HG03342 (cell line): ENCODE data around the gene NELFA.

Source experiments
- ATAC-seq: cut with Tn5 transposase; IDR thresholded peaks from one replicate; pipeline ENCODE4 v1.9.1; 2021; ENCODE audit warnings: mild to moderate bottlenecking, moderate library complexity; ENCODE audit not compliant: unreplicated experiment

Gene NELFA

DNA sequence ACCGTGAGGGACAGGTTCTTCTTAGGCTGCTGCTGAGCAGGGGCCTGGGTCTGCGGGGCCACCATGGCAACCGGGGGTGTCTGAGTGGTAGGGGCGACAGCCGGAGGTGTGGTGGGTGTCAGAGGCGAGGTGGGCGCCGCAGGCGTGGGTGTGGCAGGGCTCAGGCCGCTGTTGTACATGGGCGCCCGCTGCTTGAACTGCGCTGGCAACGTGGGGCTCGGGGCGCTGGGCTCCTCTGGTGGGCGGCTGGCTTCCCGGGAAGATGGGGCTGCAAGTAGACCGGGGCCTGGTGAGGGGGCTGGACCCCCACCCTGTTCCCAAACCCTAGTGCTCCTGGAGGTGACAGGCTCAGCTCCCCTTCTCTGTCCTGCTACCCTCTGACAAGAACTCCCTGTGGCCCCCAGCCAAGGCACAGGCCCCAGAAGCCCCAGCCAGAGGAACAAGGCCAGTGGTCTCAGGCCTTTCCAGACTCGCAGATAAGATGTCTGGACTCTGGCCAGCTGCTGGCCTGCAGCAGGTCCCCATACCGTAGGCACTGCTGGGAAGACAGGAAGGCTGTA is 24.8 kb downstream of the NELFA start:
- ATAC-seq: no peak

DNA sequence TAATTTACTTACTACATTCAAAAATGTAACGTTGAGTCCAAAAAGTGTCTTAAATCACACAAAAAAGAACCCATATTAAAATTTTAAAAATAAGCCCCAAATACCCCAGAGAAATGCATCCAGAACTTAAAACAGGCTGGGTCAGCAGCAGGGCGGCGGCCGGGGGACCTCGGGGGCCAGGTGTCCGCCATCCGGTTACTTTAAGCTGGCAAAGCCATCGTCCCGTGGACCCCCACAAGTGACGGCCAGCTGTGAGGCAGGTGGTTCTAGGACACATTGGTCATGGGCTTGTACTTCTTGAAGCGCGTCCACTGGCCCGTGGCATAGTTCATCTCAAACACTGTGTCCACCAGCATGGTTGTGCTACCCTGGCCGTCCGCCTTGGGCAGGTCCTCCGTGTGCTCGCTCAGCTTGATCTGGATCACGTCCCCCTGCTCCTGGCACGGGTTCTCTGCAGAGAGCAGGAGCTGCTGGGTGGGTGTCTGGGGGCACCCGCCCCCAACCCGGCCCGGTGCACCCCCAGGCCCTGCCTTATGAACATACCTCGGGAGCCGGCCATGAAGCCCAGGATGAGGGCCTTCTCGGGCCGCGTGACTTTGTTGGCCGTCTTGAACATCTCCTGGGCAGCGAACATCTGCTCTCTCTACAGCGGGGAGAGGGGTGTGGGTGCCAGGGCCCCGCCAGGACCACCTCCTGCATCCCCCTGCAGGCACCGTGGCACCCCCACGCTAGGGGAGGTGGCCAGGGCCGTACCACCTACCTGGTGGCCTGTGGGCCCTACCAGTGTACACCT is 25.5 kb downstream of the NELFA start:
- ATAC-seq: no peak

DNA sequence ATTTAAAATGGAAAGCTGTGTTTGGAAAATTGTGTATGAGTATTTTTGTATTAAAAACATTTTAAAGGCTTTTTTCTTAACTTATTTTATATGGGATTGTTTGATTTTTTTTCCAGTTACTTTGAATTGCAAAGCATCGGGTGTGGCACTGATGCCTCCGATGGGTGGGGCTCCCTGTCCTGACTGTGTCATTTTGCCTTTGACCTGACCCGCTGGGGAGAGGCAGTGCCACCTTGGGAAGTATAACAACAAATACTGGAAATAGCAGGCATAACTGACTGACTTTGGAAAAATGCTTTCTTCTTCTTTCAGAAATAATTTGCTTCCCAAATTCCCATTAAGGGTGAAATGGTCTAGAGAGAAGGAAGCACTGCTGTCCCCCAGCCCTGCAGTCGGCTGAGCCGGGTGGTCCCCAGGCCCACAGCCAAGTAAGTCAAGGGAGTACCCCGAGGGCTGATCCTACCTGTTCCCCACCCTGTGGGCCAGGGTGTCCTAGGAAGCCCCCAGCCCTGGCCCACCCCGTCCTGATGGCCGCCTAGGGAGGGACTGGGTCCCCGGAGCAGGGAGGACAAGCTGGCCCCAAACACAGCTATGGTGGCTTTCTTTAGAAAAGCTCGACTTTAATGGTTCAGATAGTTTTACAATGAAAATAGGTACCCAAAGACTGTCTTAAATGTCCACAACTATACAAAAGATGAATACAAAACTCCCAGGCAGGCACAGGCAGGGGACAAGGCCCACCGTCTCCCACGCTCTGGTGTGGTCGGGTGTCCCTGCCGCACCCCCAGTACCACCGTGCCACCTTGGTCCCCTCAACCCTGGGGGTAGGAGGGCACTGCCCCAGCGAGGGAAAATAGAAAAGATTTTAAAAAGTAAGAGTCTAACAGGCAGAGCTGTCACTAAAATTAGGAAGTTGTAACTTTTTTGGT is 26.4 kb downstream of the NELFA start:
- ATAC-seq: no peak

DNA sequence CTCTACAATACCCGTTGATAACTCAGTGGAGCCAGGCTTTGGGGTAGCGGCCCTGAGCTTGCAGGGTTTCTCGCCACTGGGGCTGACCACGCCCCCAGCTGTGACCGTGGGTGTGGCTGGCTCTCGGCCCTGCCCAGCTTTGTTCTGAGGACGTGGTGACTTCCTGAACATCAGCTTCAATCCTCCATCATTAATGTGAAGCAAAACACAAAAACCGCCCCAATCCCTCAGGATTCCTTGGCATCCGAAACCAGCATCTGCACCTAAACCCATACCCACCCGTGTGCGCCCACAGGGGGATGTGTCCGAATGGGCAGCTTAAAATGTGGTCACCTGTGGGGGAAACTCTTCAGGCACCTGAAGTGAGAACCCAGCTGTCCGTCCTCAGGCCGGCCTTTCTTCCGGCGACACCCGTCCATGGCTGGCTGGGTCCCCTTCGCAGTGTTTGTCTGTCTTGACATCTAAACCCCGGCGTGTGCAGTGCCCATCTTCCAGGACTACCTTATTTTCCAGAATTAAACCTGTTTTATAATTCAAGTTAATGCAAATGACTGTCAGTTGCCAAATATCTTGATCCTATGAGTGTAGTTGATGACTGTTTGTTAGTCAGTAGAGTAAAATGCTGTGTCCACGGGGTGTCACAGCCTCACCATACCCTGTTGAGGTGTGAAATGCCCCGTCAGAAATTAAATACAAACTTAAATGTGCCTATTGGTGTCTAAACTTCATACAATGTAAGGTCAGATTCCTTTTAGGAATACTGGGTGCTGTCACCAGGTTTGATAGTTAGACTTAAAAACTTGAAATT is 27.3 kb downstream of the NELFA start:
- no peak for ATAC-seq

GRCh38 chr4:1980561-1981041 is 28.2 kb downstream of the NELFA start:
- no peak for ATAC-seq

GRCh38 chr4:1979477-1980196 is 29.1 kb downstream of the NELFA start:
- no peak for ATAC-seq

- ATAC-seq: no peak
These were observed 29.9 kb downstream of the NELFA start for GRCh38 chr4:1978741-1979476.

- no peak for ATAC-seq
These were observed 30.5 kb downstream of the NELFA start for GRCh38 chr4:1978226-1978625.

DNA sequence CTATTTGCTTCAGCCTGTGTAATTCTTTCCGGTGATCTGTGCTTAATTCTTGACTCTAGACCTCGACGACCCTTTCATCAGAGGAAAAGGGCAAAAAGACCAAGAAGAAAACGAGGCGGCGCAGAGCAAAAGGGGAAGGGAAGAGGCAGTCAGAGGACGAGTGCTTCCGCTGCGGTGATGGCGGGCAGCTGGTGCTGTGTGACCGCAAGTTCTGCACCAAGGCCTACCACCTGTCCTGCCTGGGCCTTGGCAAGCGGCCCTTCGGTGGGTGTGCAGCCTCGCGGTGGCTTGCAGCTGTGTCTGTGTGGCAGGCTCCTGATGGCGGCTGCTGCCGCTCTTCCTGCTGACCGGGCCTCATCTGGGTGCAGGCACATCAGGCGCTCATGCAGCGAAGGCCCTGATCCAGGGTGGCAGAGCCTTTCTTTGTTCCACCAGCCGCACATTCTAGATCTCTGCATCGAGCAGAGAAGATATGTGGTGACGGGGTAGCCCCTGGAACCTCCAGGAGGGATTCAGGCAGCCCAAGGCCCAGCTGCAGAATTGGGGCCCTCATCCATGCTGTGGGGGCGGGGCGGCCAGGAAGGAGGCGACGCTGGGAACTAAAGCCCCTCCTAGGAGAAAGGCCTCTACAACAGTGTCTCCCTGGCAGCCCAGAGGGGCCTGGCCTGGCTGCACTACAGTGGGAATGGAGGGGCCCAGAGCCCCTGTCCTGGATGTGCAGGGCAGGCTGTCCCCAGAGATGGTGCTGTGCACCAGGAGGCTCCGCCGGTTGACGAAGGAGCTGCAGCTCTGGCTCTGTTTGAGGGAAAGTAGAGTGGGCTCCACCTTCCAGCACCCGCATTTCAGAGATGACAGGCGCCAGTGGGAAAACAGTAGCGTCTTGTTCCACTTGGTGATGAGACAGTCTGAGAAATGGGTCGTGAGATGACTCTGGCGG is 32.1 kb downstream of the NELFA start:
- no peak for ATAC-seq

GRCh38 chr4:1975880-1976279 is 32.9 kb downstream of the NELFA start:
- no peak for ATAC-seq

DNA sequence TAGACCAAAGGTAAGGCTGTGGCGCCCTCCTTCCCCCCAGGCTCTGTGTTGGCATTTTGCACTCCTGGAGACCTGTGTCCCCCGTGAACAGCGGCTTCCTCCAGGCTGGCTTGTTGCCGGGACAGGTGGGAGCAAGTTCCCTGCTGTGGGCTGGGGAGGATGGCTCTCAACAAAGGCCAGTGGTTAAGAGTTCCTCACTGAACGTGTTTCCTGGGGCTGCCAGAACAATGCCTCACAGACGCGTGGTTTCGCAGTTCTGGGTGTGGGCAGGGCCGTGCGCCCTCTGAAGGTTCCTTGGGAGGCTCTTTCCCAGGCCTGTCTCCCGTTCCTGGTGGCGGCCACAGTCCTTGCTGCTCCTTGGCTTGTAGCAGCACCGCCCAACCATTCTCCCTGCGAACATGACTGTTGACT is 33.4 kb downstream of the NELFA start:
- no peak for ATAC-seq

DNA sequence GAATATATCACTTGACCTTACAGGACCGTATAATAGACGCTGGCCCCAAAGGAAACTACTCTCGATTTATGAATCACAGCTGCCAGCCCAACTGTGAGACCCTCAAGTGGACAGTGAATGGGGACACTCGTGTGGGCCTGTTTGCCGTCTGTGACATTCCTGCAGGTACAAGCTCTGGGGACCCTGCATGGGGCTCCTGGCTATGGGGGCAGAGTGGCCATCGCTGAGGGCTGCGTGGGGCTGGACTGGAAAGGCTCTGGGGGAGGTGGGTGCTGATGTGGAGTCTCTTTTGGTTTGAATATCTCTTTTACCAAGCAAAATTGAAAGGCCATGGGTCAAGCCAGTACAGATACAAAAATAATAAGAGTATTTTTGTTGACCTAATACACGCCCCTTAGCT is 33.9 kb downstream of the NELFA start:
- no peak for ATAC-seq

DNA sequence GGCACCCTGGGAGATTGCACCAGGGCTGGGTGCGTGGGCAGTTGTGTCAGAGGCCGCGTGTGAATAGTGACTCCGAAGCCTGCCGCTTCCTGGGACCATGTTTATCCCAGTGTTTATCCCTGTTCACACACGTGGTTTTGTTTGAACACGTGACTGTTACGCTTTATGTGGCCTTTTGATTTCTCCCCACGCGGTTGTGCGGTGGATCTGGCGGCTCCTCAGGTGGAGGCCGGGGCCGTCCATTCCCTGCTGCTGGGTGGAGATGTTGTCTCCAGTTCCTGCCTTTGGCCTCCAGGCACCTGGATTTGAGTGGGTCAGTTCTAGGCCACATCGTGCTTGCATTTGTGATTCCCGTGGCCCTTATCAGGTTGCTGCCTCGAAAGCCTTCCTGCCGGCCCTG is 35.1 kb downstream of the NELFA start:
- no peak for ATAC-seq

GRCh38 chr4:1973218-1973617 is 35.6 kb downstream of the NELFA start:
- ATAC-seq: no peak

GRCh38 chr4:1972414-1972813 is 36.4 kb downstream of the NELFA start:
- ATAC-seq: no peak

GRCh38 chr4:1971456-1972200 is 37.1 kb downstream of the NELFA start:
- no peak for ATAC-seq

DNA sequence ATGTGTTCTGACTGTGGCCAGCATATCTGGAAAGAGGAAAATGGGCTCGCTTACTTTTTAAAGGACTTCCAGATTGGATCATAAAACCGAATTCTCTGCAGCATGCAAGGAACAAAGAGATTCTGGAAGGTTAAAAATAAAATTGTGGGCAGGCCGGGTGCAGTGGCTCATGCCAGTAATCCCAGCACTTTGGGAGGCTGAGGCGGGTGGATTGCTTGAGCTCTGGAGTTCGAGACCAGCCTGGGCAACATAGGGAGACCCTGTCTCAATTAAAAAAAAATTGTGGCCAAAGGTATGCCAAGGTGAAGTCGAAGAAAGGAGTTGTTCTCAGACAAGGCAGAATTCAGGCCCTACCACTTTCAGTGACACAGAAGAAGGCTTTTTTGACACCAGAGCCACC is 37.8 kb downstream of the NELFA start:
- no peak for ATAC-seq
